C4-2B (cell line): ENCODE measurements around the gene ST7.

Source experiments
- ZFX ChIP-seq: fragments of 450-650 bp; IDR thresholded peaks from 2 replicates; pipeline ENCODE4 v1.6.1; 2017
- TF ChIP-seq, protein P1 (sequence below): fragments of 450-650 bp; conservative IDR thresholded peaks from 2 replicates; pipeline ENCODE4 v1.5.1; 2017; ENCODE audit warnings: mild to moderate bottlenecking

DNA sequence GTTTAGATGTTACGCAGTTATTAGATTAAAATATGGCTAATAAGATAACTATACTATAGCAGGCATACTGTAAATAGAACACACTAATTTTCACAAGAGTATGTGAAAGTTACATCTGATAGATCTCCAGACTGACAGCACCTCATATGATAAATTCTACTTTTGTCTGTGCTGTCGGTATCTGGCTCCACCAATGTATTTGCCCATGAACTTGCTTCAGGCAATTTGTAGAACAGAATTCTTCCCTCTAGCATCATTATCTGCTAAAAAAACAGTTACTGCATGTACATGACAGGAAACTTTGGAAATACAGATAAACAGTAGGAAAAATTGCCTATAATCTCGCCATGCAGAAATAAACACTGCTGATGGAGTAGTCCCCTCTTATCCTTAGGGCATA lies 231.8 kb downstream of the ST7 start:
- TF ChIP-seq, protein P1, sequence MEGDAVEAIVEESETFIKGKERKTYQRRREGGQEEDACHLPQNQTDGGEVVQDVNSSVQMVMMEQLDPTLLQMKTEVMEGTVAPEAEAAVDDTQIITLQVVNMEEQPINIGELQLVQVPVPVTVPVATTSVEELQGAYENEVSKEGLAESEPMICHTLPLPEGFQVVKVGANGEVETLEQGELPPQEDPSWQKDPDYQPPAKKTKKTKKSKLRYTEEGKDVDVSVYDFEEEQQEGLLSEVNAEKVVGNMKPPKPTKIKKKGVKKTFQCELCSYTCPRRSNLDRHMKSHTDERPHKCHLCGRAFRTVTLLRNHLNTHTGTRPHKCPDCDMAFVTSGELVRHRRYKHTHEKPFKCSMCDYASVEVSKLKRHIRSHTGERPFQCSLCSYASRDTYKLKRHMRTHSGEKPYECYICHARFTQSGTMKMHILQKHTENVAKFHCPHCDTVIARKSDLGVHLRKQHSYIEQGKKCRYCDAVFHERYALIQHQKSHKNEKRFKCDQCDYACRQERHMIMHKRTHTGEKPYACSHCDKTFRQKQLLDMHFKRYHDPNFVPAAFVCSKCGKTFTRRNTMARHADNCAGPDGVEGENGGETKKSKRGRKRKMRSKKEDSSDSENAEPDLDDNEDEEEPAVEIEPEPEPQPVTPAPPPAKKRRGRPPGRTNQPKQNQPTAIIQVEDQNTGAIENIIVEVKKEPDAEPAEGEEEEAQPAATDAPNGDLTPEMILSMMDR = no peak
- TF ChIP-seq ZFX = no peak
